Panc1 (cell line): ENCODE data around the gene SMIM27.

Experiments
- POLR2AphosphoS5 ChIP-seq: IDR thresholded peaks from 2 replicates; pipeline ENCODE4 v1.6.1; 2012; ENCODE audit warnings: mild to moderate bottlenecking, low read depth, low read length, moderate library complexity
- TF ChIP-seq, protein P1 (sequence below): fragments of 450-650 bp; IDR thresholded peaks from 2 replicates; pipeline ENCODE4 v1.5.1; 2017; ENCODE audit warnings: mild to moderate bottlenecking

DNA sequence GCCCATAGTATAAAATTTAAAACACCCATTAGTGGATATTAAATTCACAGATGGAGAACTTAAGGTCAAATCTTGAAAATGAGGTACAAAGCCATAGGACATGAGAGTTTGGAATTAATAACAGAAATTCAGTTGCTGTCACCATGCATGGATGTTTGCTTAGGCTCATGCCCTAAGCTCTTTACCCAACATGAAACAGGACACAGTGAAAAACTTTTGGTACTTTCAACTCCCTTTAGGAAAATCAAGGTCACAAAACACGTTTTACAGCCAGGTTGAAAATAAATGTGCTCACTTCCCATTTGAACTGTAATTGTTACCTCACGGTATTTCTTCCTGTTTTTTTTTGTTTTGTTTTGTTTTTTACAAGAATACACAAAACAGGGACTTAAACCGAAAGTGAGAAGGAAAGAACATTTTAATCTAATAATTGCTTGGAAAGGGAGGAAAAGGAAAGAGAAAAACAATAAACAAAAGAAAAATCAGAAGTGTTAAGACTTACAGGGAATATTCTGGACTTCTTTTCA lies 6.3 kb downstream of the SMIM27 start:
- TF ChIP-seq, protein P1, sequence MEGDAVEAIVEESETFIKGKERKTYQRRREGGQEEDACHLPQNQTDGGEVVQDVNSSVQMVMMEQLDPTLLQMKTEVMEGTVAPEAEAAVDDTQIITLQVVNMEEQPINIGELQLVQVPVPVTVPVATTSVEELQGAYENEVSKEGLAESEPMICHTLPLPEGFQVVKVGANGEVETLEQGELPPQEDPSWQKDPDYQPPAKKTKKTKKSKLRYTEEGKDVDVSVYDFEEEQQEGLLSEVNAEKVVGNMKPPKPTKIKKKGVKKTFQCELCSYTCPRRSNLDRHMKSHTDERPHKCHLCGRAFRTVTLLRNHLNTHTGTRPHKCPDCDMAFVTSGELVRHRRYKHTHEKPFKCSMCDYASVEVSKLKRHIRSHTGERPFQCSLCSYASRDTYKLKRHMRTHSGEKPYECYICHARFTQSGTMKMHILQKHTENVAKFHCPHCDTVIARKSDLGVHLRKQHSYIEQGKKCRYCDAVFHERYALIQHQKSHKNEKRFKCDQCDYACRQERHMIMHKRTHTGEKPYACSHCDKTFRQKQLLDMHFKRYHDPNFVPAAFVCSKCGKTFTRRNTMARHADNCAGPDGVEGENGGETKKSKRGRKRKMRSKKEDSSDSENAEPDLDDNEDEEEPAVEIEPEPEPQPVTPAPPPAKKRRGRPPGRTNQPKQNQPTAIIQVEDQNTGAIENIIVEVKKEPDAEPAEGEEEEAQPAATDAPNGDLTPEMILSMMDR: no peak
- no peak for TF ChIP-seq POLR2AphosphoS5
